Colonic mucosa (tissue), 4 donors: ENCODE measurements around the gene NPR2. TPM values are rescaled to one million over a fixed set of nuclear protein-coding genes. Genes with fewer than 3 reads are reported as not detected.
A peak's percentile ranks its signal among the peaks of the same experiment; 100 is the strongest.

Experiments
- DNase-seq: peaks from one replicate; pipeline ENCODE4 v3.0.0-alpha.2; 2020
- H3K27ac ChIP-seq: fragments of 200-600 bp; one replicate; pipeline ENCODE4 v1.8.0; 2021
- H3K27me3 ChIP-seq: fragments of 200-600 bp; one replicate; pipeline ENCODE4 v1.8.0; 2021
- H3K36me3 ChIP-seq: fragments of 200-600 bp; one replicate; pipeline ENCODE4 v1.8.0; 2021
- H3K4me1 ChIP-seq: fragments of 200-600 bp; one replicate; pipeline ENCODE4 v1.8.0; 2021; ENCODE audit warnings: mild to moderate bottlenecking
- H3K4me3 ChIP-seq: fragments of 200-600 bp; one replicate; pipeline ENCODE4 v1.8.0; 2021
- H3K9ac ChIP-seq, 2 donors: one replicate each; pipeline ENCODE4 v1.7.0; 2013; ENCODE audit warnings: control low read depth in 2 of 2, low read depth in 2 of 2, low read length in 2 of 2
- H3K9me3 ChIP-seq: fragments of 200-600 bp; one replicate; pipeline ENCODE4 v1.8.0; 2021
- intact Hi-C: fragments of 100-400 bp; cut with DNase I; formaldehyde crosslinking; loops from one replicate; pipeline ENCODE4 v1.14.1; 2022
- total RNA-seq, 2 donors: library from RNA; stranded (reverse); fragmentation: NEBNext Ultra II Directional in 1 of 2; extraction: Animal tissue kit (Norgen Biotek cat#: 25700) in 1 of 2; gene quantifications; one replicate each; pipeline ENCODE4 v1.2.1, GENCODE V29; 2021
- TF ChIP-seq, protein P1 (sequence below): fragments of 200-600 bp; IDR thresholded peaks from one replicate; pipeline ENCODE4 v1.8.0; 2022; ENCODE audit warnings: antibody characterized with exemption, mild to moderate bottlenecking
- donor health status: healthy.
- donor health status: DM: no; HTN: no; CAD: no.
- donor health status: DM: no; HTN: no; CAD: no.

The NPR2 gene
- total RNA-seq, 2 donors from 2014 or later = 7.0 to 9.7 TPM

DNA sequence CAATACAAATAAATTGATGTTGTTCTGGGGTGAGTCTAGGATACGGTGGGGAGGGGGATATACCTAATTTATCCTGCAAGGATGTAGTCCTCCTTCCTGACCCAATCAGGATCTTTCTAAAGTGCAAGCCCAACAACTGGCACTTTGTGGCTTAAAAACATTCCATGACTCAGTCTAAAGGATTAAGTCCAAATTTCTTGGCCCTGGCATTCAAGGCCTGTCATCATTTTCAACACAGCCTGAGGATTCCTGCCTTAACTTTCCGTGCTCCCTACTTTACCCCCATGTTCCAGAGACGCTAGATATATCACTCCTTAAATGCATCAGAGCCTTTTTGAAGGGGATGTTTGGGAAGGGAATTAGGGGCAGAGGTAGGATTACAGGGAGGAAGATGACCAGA, 36.1 kb downstream of the NPR2 start:
- Histone ChIP-seq H3K9me3 (no peaks in the 10 kb centered on the region), H3K4me1 (no peaks in the 10 kb centered on the region), H3K36me3 (no peaks in the 10 kb centered on the region), H3K9ac (no peak overlapping the region), H3K27me3 (no peaks in the 10 kb centered on the region), H3K4me3 (no peak overlapping the region), H3K27ac (no peak overlapping the region)
- TF ChIP-seq, protein P1, sequence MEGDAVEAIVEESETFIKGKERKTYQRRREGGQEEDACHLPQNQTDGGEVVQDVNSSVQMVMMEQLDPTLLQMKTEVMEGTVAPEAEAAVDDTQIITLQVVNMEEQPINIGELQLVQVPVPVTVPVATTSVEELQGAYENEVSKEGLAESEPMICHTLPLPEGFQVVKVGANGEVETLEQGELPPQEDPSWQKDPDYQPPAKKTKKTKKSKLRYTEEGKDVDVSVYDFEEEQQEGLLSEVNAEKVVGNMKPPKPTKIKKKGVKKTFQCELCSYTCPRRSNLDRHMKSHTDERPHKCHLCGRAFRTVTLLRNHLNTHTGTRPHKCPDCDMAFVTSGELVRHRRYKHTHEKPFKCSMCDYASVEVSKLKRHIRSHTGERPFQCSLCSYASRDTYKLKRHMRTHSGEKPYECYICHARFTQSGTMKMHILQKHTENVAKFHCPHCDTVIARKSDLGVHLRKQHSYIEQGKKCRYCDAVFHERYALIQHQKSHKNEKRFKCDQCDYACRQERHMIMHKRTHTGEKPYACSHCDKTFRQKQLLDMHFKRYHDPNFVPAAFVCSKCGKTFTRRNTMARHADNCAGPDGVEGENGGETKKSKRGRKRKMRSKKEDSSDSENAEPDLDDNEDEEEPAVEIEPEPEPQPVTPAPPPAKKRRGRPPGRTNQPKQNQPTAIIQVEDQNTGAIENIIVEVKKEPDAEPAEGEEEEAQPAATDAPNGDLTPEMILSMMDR = no peak
- no peak for DNase-seq
- intact Hi-C loops = loop anchor here (2.0 kb wide), 1 partner anchor 55 kb away; no protein-coding TSS in a partner anchor

DNA sequence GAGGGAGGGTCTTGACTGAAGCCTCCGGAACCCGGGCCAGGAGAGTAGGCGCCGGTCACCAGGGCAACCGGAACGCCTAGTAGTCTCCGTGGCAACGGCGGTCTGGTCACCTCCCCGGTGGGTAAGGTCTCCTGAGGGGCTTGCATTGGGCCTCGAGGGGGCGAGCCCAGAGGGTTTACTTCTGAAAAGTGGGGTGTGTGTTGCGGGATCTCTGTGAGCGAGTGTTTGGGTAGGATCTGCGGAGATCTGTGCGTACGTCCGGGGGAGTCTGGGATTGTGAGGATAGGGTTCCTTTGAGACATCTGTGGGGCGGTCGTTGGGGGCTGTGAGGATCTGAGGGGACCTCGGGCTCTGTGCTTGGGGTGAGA, 37.3 kb downstream of the NPR2 start, which contains the start of gene FAM221B:
FAM221B (minus strand) TSS at position 17 of the 368 bp plus-strand sequence. CDS start 2,571 bp downstream, outside the sequence.
- TF ChIP-seq, protein P1 = no peak

DNA sequence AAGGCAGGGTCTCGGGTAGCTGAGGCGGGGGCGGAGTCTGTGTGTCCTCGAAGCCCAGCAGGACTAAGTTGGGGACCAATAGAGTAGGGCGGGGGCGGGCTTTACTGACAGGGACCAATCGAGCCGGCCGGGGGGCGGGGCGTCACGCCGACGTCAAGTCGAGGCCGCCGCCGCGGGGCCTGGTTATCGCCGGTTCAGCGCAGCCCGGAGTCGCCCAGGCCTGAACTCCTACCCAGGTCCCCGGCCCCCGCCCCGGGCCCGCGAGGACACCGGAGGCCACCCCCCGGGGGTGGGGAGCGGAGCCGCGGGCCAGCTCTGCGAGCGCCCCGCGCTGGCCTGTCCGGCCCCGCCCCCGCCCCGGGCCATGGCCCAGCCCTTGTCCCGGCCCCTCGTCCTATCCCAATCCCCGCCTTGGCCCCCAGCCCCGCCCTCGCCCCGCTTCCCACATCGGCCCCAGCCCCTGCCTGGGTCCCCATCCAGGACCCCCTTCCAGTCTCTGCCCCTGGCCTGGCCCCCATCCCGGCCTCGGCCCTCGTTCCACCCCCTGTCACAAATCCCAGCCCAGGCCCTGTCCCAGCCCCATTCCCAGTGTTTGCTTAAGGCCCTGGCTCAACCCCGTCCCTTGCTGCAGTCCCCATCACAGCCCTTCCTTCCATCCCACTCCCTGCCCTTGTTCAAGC, 37.8 kb downstream of the NPR2 start, which contains the start of gene TMEM8B:
TMEM8B (plus strand) TSS at position 145 of the 680 bp plus-strand sequence; CDS start at position 365, 220 bp downstream.
- Histone ChIP-seq H3K4me3 (peak within 1 kb of the TSS; percentile 64), H3K4me1 (peaks cover 10% of the 10 kb centered on the region), H3K36me3 (no peaks in the 10 kb centered on the region), H3K9ac (peak within 1 kb of the TSS; percentile 84 to 89), H3K9me3 (no peaks in the 10 kb centered on the region), H3K27ac (peak within 1 kb of the TSS; percentile 88), H3K27me3 (no peaks in the 10 kb centered on the region)
- TF ChIP-seq, protein P1 = no peak
- intact Hi-C loops = no loop called here
- DNase-seq = peak; percentile 97

More for the DNA sequence above, 37.3 kb downstream of the NPR2 start, which contains the start of gene FAM221B:
- Histone ChIP-seq H3K9me3 (no peaks in the 10 kb centered on the region), H3K9ac (peak within 1 kb of the TSS; percentile 84 to 89), H3K27ac (peak within 1 kb of the TSS; percentile 88), H3K36me3 (no peaks in the 10 kb centered on the region), H3K4me1 (peaks cover 8% of the 10 kb centered on the region), H3K27me3 (no peaks in the 10 kb centered on the region), H3K4me3 (peak within 1 kb of the TSS; percentile 64)
- intact Hi-C loops = no loop called here
- DNase-seq = peak; percentile 52

DNA sequence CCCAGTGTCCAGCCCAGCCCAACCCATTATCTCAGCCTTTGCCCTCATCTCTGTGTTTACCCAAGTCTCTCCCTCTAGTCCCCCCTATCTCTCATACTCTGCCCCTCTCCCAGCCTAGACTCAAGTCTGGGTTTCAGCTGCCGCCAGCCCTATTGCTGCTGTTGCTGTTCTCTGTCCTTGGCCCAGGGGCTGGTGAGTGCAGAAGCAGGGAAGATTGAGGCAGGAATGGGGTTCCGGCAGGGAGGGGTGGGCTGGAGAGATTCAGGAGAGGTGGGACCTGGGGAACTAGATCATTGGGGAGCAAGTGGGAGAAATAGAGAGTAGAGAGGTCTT, 38.3 kb downstream of the NPR2 start:
- H3K4me1 ChIP-seq = peaks cover 15% of the 10 kb centered on the region
- H3K27ac ChIP-seq = peak overlapping the region; percentile 88
- H3K27me3 ChIP-seq = no peaks in the 10 kb centered on the region
- TF ChIP-seq, protein P1 = no peak
- intact Hi-C loops = no loop called here
- no peak for DNase-seq
- H3K4me3 ChIP-seq = peak overlapping the region; percentile 64
- no peaks in the 10 kb centered on the region for H3K36me3 ChIP-seq
- H3K9me3 ChIP-seq = no peaks in the 10 kb centered on the region
- peak overlapping the region; percentile 81 to 84 for H3K9ac ChIP-seq

DNA sequence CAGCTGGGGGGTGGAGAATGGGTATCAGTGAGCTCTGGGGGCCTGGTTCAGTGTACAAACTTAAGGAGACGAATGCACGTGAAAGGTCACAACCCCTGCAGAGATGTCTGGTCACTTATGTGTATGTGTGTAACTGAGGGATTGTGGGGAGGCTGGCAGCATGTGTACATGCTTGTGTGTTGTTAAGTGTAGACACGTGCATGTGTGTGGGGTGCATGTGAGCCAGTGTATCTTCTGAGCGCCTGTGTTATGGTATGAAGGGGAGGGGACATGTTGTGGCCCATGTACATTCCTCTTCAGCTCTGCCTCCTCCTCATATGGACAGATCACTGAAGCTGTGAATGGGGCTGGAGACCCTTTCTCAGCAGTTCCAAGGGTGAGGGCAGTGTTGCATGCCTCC, 39.6 kb downstream of the NPR2 start:
- TF ChIP-seq, protein P1 = no peak

More for the DNA sequence above, 39.6 kb downstream of the NPR2 start:
- intact Hi-C loops = no loop called here
- peaks cover 19% of the 10 kb centered on the region for H3K4me1 ChIP-seq
- no peak overlapping the region for H3K27ac ChIP-seq
- no peak overlapping the region for H3K9ac ChIP-seq
- H3K27me3 ChIP-seq = no peaks in the 10 kb centered on the region
- no peak overlapping the region for H3K4me3 ChIP-seq
- H3K9me3 ChIP-seq = no peaks in the 10 kb centered on the region
- H3K36me3 ChIP-seq = no peaks in the 10 kb centered on the region
- DNase-seq = no peak
